Medulla oblongata (tissue), 1 donor: ENCODE results near the gene ITGA2B.
"Not testable (repeated sequence)": the region's sequence is repeated elsewhere in the genome, so short reads cannot be mapped to it uniquely, and the experiment has no call there.

Source experiments
- DNase-seq: peaks from one replicate; pipeline ENCODE4 v3.0.0-alpha.2; 2015; ENCODE audit errors: extremely low spot score

The ITGA2B gene

GRCh38 chr17:44390250-44390870, 911 bp upstream of the ITGA2B start:
- DNase-seq = no peak

GRCh38 chr17:44389723-44390202, 314 bp upstream of the ITGA2B start:
- no peak for DNase-seq

GRCh38 chr17:44387804-44388203, 1.6 kb downstream of the ITGA2B start:
- DNase-seq = no peak

GRCh38 chr17:44386182-44386525, 3.3 kb downstream of the ITGA2B start:
- DNase-seq = no peak

- DNase-seq = peak; percentile 39
Observed at GRCh38 chr17:44385287-44386181, 3.9 kb downstream of the ITGA2B start.

- no peak for DNase-seq
Observed at GRCh38 chr17:44384823-44385286, 4.6 kb downstream of the ITGA2B start.

- DNase-seq = no peak
Observed at GRCh38 chr17:44384281-44384822, 5.1 kb downstream of the ITGA2B start.

GRCh38 chr17:44383861-44384260, 5.6 kb downstream of the ITGA2B start:
- DNase-seq = no peak

- DNase-seq = no peak
Observed at GRCh38 chr17:44383363-44383762, 6.1 kb downstream of the ITGA2B start.

GRCh38 chr17:44382917-44383316, 6.5 kb downstream of the ITGA2B start:
- DNase-seq = no peak

- no peak for DNase-seq
Observed at GRCh38 chr17:44381810-44382305, 7.6 kb downstream of the ITGA2B start.

GRCh38 chr17:44380767-44381166, 8.7 kb downstream of the ITGA2B start:
- no peak for DNase-seq

GRCh38 chr17:44379887-44380286, 9.6 kb downstream of the ITGA2B start:
- DNase-seq = no peak

GRCh38 chr17:44378171-44378705, 11.2 kb downstream of the ITGA2B start:
- no peak for DNase-seq

GRCh38 chr17:44376779-44377178, 12.7 kb downstream of the ITGA2B start:
- no peak for DNase-seq

GRCh38 chr17:44376124-44376523, 13.3 kb downstream of the ITGA2B start:
- peak; percentile 28 for DNase-seq

GRCh38 chr17:44375196-44376017, 14.0 kb downstream of the ITGA2B start:
- DNase-seq = no peak

- DNase-seq = no peak
Observed at GRCh38 chr17:44374306-44375195, 14.9 kb downstream of the ITGA2B start.

GRCh38 chr17:44372036-44372435, 17.4 kb downstream of the ITGA2B start:
- DNase-seq = no peak

- DNase-seq = not testable (repeated sequence)
Observed at GRCh38 chr17:44369414-44370023, 19.9 kb downstream of the ITGA2B start.
